Stimulated activated CD8-positive, alpha-beta memory T cell treated with anti-CD3 and anti-CD28 coated beads, Interleukin-2, amount 100 ng/mL, for 48 hours (primary cell): ENCODE results near the gene IL12RB1.
A peak's percentile ranks its signal among the peaks of the same experiment; 100 is the strongest.

ENCODE experiments used
- DNase-seq, 2 donors: peaks; one replicate each; pipeline ENCODE4 v3.0.0-alpha.2; 2020; ENCODE audit warnings: low read depth in 2 of 2

The IL12RB1 gene

GRCh38 chr19:18089726-18090125, 3.0 kb upstream of the IL12RB1 start:
- no peak for DNase-seq

GRCh38 chr19:18089096-18089541, 2.4 kb upstream of the IL12RB1 start:
- DNase-seq = peak; percentile 43 to 58

- no peak for DNase-seq
Observed at GRCh38 chr19:18085702-18086457, 854 bp downstream of the IL12RB1 start.

GRCh38 chr19:18083929-18084684, 2.6 kb downstream of the IL12RB1 start:
- DNase-seq = no peak

GRCh38 chr19:18074192-18074591, 12.5 kb downstream of the IL12RB1 start:
- DNase-seq = no peak

- DNase-seq = no peak
Observed at GRCh38 chr19:18073197-18073596, 13.5 kb downstream of the IL12RB1 start.

- DNase-seq = no peak
Observed at GRCh38 chr19:18072335-18072734, 14.4 kb downstream of the IL12RB1 start.

- DNase-seq = no peak
Observed at GRCh38 chr19:18070181-18070580, 16.6 kb downstream of the IL12RB1 start.

- no peak for DNase-seq
Observed at GRCh38 chr19:18069383-18069782, 17.4 kb downstream of the IL12RB1 start.

GRCh38 chr19:18068395-18068794, 18.3 kb downstream of the IL12RB1 start:
- no peak for DNase-seq

GRCh38 chr19:18065173-18065495, 21.6 kb downstream of the IL12RB1 start:
- no peak for DNase-seq

- DNase-seq = no peak
Observed at GRCh38 chr19:18063463-18063862, 23.3 kb downstream of the IL12RB1 start.

GRCh38 chr19:18062028-18062427, 24.7 kb downstream of the IL12RB1 start:
- DNase-seq = no peak

- DNase-seq = no peak
Observed at GRCh38 chr19:18060472-18060871, 26.3 kb downstream of the IL12RB1 start.

- DNase-seq = no peak
Observed at GRCh38 chr19:18059902-18060301, 26.8 kb downstream of the IL12RB1 start.

GRCh38 chr19:18059297-18059696, 27.4 kb downstream of the IL12RB1 start:
- no peak for DNase-seq

- peak; percentile 66 to 72 for DNase-seq
Observed at GRCh38 chr19:18058208-18059009, 28.3 kb downstream of the IL12RB1 start.

- no peak for DNase-seq
Observed at GRCh38 chr19:18057557-18057956, 29.2 kb downstream of the IL12RB1 start.

GRCh38 chr19:18055967-18056366, 30.8 kb downstream of the IL12RB1 start:
- no peak for DNase-seq

- no peak for DNase-seq
Observed at GRCh38 chr19:18053576-18054219, 33.0 kb downstream of the IL12RB1 start.

- DNase-seq = no peak
Observed at GRCh38 chr19:18051887-18052286, 34.8 kb downstream of the IL12RB1 start.

- DNase-seq = no peak
Observed at GRCh38 chr19:18049385-18049784, 37.3 kb downstream of the IL12RB1 start.
